Embryonic facial prominence (tissue), 1 donor: Measurements from ENCODE around the gene SLC25A3.
"Not testable (repeated sequence)": the region's sequence is repeated elsewhere in the genome, so short reads cannot be mapped to it uniquely, and the experiment has no call there.

Source experiments
- DNase-seq: peaks from one replicate; pipeline ENCODE4 v3.0.0-alpha.2; 2016; ENCODE audit errors: extremely low spot score

SLC25A3 gene

GRCh38 chr12:98593351-98594049 is at the start of gene SLC25A3:
SLC25A3 (plus strand) TSS chr12:98593686; CDS start chr12:98593979, 293 bp downstream.
- DNase-seq, result peak; percentile 96

- no peak for DNase-seq
Observed at GRCh38 chr12:98543701-98544100, 49.8 kb upstream of the SLC25A3 start.

- DNase-seq, result no peak
Observed at GRCh38 chr12:98544751-98545150, 48.7 kb upstream of the SLC25A3 start.

- no peak for DNase-seq
Observed at GRCh38 chr12:98549371-98550110, 43.9 kb upstream of the SLC25A3 start.

DNA sequence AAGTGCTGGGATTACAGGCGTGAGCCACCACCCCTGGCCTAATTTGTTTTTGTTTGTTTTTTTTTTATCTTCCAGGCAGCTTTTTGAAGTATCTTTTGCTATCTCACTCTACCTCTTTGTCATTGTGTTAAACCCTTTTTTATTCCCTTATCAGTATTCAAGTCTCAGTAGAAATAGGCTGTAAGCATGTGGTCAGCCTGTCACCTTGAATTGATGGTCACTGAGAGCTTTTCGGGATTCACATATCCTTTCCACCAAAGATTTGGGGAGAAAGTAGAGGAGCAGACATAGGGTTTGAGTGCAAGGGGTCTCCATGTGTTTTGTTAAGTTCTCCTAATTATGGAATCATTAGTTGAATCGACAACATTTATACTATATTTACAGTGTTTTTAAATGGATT is 41.7 kb upstream of the SLC25A3 start:
- no peak for DNase-seq

GRCh38 chr12:98558097-98558496 is 35.4 kb upstream of the SLC25A3 start:
- not testable (repeated sequence) for DNase-seq

- no peak for DNase-seq
Observed at GRCh38 chr12:98559666-98560065, 33.8 kb upstream of the SLC25A3 start.

DNA sequence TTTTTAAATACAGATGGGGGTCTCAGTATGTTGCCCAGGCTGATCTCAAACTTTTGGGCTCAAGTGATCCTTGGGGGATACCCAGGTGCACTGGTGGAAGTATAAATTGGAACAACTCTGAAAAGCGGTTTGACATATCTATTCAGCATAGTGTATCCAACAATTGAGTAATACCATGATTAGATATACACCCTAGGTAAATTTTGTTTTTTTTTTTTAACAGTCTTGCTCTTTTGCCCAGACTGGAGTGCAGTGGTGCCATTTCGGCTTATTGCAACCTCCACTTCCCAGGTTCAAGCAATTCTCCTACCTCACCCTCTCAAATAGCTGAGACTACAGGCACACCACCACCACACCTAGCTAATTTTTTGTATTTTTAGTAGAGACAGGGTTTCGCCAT is 31.6 kb upstream of the SLC25A3 start:
- DNase-seq, result no peak

DNA sequence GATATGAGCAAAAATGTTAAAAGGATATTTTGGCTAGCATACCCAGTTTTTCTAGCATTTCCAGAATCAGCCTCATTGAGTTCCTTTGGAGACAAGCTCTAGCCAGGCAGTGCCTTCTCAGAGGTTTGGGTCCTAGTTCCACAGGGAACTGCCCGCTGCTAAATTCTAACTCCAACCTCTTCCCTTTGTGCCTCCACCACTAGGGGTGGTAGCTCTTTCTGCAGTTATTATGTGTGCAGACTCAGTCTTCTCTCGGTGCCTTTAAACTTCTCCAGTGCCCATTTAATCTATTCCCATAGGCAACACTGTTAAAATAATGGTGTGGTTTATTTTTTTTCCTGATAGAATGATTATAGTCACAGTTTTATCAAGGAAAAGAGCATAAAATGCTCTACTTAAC is 21.5 kb upstream of the SLC25A3 start:
- no peak for DNase-seq

DNA sequence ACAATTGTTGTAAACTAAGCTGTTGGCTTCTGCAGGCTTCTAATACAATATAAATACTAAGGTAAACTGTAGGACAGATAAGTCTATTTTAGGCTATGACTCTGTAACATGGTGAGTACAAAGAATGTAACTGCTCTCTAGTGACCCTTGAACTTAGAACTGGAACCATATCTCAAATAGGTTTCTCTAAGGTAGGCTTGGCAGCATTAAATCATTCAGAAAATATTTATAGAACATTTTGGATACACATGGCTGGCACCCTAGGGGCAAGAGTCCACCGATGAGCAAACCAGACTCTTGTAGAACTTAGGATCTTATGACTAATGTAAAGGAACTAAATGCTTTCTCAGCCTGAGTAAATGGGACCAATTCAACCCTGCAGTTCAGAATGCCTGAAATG is 19.4 kb upstream of the SLC25A3 start:
- no peak for DNase-seq

DNA sequence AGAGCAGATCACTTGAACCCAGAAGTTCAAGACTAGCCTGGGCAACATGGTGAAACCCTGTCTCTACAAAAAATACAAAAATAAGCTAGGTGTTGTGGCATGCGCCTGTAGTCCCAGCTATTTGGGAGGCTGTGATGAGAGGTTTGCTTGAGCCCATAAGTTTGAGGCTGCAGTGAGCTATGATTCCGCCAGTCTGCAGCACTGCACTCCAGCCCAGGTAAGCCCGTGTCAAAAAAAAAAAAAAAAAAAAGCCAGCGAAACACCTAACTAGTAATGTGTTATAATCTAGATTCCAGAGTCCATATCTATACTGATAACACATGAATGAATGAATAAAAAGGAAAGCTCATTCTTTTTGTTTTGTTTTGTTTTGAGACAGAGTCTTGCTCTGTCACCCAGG is 18.5 kb upstream of the SLC25A3 start:
- no peak for DNase-seq

DNA sequence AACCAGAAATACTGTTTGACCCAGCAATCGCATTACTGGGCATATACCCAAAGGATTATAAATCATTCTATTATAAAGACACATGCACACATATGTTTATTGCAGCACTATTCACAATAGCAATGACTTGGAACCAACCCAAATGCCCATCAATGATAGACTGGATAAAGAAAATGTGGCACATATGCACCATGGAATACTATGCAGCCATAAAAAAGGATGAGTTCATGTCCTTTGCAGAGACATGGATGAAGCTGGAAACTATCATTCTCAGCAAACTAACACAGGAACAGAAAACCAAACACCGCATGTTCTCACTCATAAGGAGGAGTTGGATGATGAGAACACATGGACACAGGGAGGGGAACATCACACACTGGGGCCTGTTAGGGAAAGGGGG is 16.7 kb upstream of the SLC25A3 start:
- DNase-seq, result not testable (repeated sequence)

DNA sequence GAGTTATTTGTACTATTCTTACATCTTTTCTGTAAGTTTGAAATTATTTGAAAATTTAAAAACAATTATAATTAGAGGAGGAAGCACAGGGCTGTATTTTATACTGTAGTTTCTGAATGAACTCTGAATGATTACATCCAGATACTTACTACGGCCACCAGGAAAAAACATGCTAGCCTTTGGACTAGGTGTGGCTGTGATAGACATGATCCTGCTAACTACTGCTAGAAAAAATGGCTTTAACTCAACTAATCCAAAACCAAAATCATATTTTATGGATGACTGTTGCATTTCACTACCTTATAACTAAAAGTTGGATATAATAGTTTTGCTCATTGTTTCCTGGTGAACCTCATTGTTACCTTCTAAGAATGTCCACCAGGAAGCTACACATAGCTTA is 15.1 kb upstream of the SLC25A3 start:
- DNase-seq, result no peak

GRCh38 chr12:98578821-98579220 is 14.7 kb upstream of the SLC25A3 start:
- no peak for DNase-seq

- DNase-seq, result no peak
Observed at GRCh38 chr12:98579347-98579746, 14.1 kb upstream of the SLC25A3 start.

DNA sequence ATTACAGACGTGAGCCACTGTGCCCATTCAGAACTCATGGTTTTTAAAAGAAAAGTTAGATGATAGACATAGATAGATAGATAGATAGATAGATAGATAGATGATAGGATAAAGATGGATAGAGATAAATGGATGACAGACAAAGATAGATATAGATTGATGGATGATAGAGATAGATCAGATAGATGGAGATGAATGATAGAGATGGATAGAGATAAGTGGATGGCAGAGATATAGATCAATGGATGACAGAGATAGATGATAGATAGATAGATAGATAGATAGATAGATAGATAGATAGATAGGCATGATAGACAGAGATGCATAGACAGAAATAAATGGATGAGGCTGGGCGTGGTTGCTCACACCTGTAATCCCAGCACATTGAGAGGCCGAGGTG is 13.7 kb upstream of the SLC25A3 start:
- DNase-seq, result no peak

- no peak for DNase-seq
Observed at GRCh38 chr12:98580695-98581094, 12.8 kb upstream of the SLC25A3 start.

- DNase-seq, result no peak
Observed at GRCh38 chr12:98581101-98581500, 12.4 kb upstream of the SLC25A3 start.

GRCh38 chr12:98582093-98582492 is 11.4 kb upstream of the SLC25A3 start:
- DNase-seq, result no peak

GRCh38 chr12:98587084-98587483 is 6.4 kb upstream of the SLC25A3 start:
- DNase-seq, result no peak

DNA sequence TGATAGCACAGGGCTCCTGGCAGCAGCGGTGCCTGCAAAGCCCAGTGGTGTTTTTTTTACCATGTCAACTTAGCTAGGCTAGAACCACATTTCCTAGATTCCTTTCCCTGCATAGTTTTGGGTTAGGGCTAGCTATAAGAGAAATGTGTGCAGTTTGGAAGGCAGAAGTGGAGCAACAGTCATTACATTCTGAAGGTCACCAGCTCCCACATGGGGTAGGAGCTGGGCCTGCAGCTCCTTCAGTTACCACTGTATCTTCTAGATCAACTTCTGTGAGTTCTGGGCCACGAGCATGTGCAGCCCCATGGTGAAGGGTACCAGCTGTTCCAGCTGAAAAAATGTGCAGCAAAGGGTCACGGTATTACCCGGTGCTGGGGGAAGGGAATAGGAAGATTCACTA is 2.3 kb upstream of the SLC25A3 start:
- DNase-seq, result no peak

GRCh38 chr12:98592825-98593322 is 612 bp upstream of the SLC25A3 start:
- DNase-seq, result no peak
